Heart left ventricle (tissue), 13 donors: Measurements from ENCODE around the gene SMYD1.

Experiments used
- POLR2A ChIP-seq, 2 donors: fragments of 450-650 bp; IDR thresholded peaks; one replicate each; pipeline ENCODE4 v1.6.1; 2017; ENCODE audit warnings: antibody characterized with exemption in 2 of 2, mild to moderate bottlenecking in 2 of 2, moderate library complexity in 2 of 2
- TF ChIP-seq, protein P1 (sequence below), 12 donors: fragments of 200-600 bp; sonication (generic) in 4 of 12; IDR thresholded peaks; one replicate each; pipeline versions ENCODE4 v1.5.0 to v1.8.0; 2018 to 2022; ENCODE audit warnings: antibody characterized with exemption in 12 of 12, mild to moderate bottlenecking in 5 of 12
- donor health status: ischemic (EF 13 %, LVEDD 7.1; RV severe dilation, severe dysfunction).
- donor health status: DM: no; HTN: yes; CAD: no.
- donor health status: DM: no; HTN: no; CAD: no.
- donor health status: ischemic (EF 25% LVEDD 6.9; RV normal size, moderate dysfunction).
- donor health status: ischemic (EF 25% LVEDD 5.7; RV mildly dilated, moderate dysfunction).
- donor health status: ischemic (EF 35%, LVEDD 5.7; RV mildly dilated, moderate dysfunction).
- donor health status: nonischemic (EF 11% LVEDD 7.7; RV severe dilation, severe dysfunction).
- donor health status: DM: yes; HTN: yes; CAD: no.
- donor health status: PGD.
- donor health status: ischemic (EF 29% LVEDD 5.4; RV normal size, mild dysfunction).
- donor health status: nonischemic (EF 23%, LVEDD 6.1; RV moderate dilation, normal function).

DNA sequence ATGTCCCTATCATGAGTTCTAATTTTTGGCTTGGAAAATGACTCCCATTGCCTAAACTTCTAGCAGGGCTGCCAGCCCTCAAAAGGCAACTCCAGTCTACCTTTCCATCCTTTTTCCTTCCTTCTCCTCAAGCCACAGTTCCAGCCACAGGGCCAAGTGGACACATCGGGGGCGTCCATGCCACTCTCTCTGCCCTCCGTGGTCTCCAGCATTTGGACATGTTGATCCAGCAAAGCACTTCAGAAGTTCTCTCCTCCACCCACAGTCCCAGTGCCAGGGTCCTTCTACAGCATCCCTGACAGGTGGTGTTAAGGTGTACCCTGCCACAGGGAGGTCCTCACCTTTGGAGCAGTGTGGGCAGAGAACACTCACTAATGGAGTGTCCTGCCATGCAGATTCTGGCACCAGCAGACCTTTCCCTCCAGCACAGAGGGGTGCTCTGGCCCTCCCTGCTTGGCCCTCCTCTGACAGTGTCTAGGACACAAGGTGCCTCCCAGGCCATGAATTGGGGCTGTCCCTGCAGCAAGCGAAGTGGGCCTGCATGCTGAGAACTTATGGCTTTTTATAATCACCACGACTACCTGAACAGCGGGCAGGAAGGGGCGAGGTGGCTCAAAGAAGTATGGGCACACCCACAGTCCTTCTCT is 61.8 kb downstream of the SMYD1 start:
- TF ChIP-seq, protein P1, sequence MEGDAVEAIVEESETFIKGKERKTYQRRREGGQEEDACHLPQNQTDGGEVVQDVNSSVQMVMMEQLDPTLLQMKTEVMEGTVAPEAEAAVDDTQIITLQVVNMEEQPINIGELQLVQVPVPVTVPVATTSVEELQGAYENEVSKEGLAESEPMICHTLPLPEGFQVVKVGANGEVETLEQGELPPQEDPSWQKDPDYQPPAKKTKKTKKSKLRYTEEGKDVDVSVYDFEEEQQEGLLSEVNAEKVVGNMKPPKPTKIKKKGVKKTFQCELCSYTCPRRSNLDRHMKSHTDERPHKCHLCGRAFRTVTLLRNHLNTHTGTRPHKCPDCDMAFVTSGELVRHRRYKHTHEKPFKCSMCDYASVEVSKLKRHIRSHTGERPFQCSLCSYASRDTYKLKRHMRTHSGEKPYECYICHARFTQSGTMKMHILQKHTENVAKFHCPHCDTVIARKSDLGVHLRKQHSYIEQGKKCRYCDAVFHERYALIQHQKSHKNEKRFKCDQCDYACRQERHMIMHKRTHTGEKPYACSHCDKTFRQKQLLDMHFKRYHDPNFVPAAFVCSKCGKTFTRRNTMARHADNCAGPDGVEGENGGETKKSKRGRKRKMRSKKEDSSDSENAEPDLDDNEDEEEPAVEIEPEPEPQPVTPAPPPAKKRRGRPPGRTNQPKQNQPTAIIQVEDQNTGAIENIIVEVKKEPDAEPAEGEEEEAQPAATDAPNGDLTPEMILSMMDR (IDR thresholded peaks at IDR 0.05), result no peak
- TF ChIP-seq POLR2A (IDR thresholded peaks at IDR 0.05), result no peak
